K562 (cell line): ENCODE results near the gene ALOX12. TPM values are rescaled to one million over a fixed set of nuclear protein-coding genes. Genes with fewer than 3 reads are reported as not detected.

ENCODE experiments used
- ATF6 ChIP-seq: sonication (generic); formaldehyde crosslinking; IDR thresholded peaks from 2 replicates; pipeline ENCODE4 v1.4.0; 2020; ENCODE audit warnings: mild to moderate bottlenecking, missing genetic modification reagents
- BCLAF1 ChIP-seq, 2 experiments: fragments of 450-650 bp in 1 of 2; IDR thresholded peaks; 2 replicates each; pipeline ENCODE4 v1.6.1; 2011 to 2017; ENCODE audit warnings: low read depth in 2 of 2, antibody characterized with exemption in 1 of 2, borderline replicate concordance in 1 of 2, low read length in 1 of 2, mild to moderate bottlenecking in 1 of 2, mixed read lengths in 1 of 2; ENCODE audit not compliant: control insufficient read depth in 1 of 2
- CEBPZ ChIP-seq: fragments of 150-350 bp; IDR thresholded peaks from 2 replicates; pipeline ENCODE4 v1.6.1; 2014; ENCODE audit warnings: low read depth, mild to moderate bottlenecking, low read length, borderline replicate concordance
- ETV6 ChIP-seq, 3 experiments: fragments of 150-350 bp in 1 of 3; sonication (generic) in 1 of 3; formaldehyde crosslinking in 1 of 3; IDR thresholded peaks; 2 replicates each; pipeline versions ENCODE4 v1.6.1 to v1.8.0; 2014 to 2022; ENCODE audit warnings: borderline replicate concordance in 2 of 3, low read depth in 2 of 3, antibody characterized with exemption in 1 of 3, low read length in 1 of 3, mild to moderate bottlenecking in 1 of 3, missing genetic modification reagents in 1 of 3
- EZH2 ChIP-seq: IDR thresholded peaks from 2 replicates; pipeline ENCODE4 v1.6.1; 2012; ENCODE audit warnings: low read depth, mild to moderate bottlenecking, inconsistent platforms, low read length, borderline replicate concordance
- MEIS2 ChIP-seq: fragments of 450-650 bp; IDR thresholded peaks from 2 replicates; pipeline ENCODE4 v1.6.1; 2014; ENCODE audit warnings: mild to moderate bottlenecking; ENCODE audit not compliant: partially characterized antibody
- NCOR1 ChIP-seq: fragments of 450-650 bp; IDR thresholded peaks from 2 replicates; pipeline ENCODE4 v1.6.1; 2016; ENCODE audit warnings: mild to moderate bottlenecking, moderate library complexity
- NR2C1 ChIP-seq, 2 experiments: fragments of 450-650 bp; IDR thresholded peaks; 2 replicates each; pipeline ENCODE4 v1.6.1; 2017; ENCODE audit warnings: mild to moderate bottlenecking in 2 of 2, antibody characterized with exemption in 1 of 2, inconsistent platforms in 1 of 2, missing compliant biosample characterization in 1 of 2, missing genetic modification characterization in 1 of 2
- RBM14 ChIP-seq: fragments of 200-400 bp; formaldehyde crosslinking; IDR thresholded peaks from 2 replicates; pipeline ENCODE4 v1.6.1; 2018; ENCODE audit warnings: low read depth, mild to moderate bottlenecking, low read length, moderate library complexity, borderline replicate concordance; ENCODE audit not compliant: insufficient read depth
- SRSF7 ChIP-seq: fragments of 200-400 bp; formaldehyde crosslinking; optimal IDR thresholded peaks from 2 replicates; pipeline ENCODE3; 2017; ENCODE audit warnings: mild to moderate bottlenecking, low read depth, low read length
- ZBTB49 ChIP-seq: sonication (generic); formaldehyde crosslinking; IDR thresholded peaks from 2 replicates; pipeline ENCODE4 v1.8.0; 2022; ENCODE audit warnings: missing genetic modification reagents, mild to moderate bottlenecking, borderline replicate concordance
- ZKSCAN3 ChIP-seq: fragments of 250-450 bp; sonication (Bioruptor Pico); IDR thresholded peaks from 2 replicates; pipeline ENCODE4 v1.4.0; 2020
- polyA plus RNA-seq, 8 experiments: library from polyadenylated mRNA; depleted of rRNA in 4 of 8; stranded (reverse) in 5 of 8; unstranded in 3 of 8; fragments of >200 nt; fragmentation: Nextera tagmentation in 2 of 8; fragmentation: Illumina TruSeq in 1 of 8; extraction: Ambion mirVana in 2 of 8; extraction: Trizol in 1 of 8; gene quantifications; 2 replicates each; pipeline versions ENCODE4 v1.2.1 to v1.2.3, GENCODE V29; 2011 to 2014; ENCODE audit warnings: inconsistent platforms in 1 of 8, missing spikeins in 1 of 8
- total RNA-seq, 7 experiments: library from RNA; depleted of rRNA in 6 of 7; stranded (reverse); fragments of >200 nt in 6 of 7; fragmentation: Illumina TruSeq in 2 of 7; extraction: Trizol in 2 of 7; gene quantifications; 2 replicates each; pipeline versions ENCODE4 v1.2.1 to v1.2.3, GENCODE V29; 2011 to 2021; ENCODE audit warnings: low replicate concordance in 1 of 7

ALOX12 gene
- total and polyA plus RNA-seq, 9 of the 15 experiments (the other 6 are each of a cell fraction or from before 2014, with no cell fraction given): 0.09 to 1.1 (median 0.47) TPM; not detected in 1

- no peak for TF ChIP-seq ETV6 (IDR thresholded peaks at IDR 0.05; ENCODE audit: borderline replicate concordance in 1 of 2, low read depth in 2 of 2, low read length in 1 of 2)
- TF ChIP-seq ETV6 (CRISPR knock-in tag; IDR thresholded peaks at IDR 0.05; ENCODE audit: borderline replicate concordance): no peak
- TF ChIP-seq BCLAF1 (IDR thresholded peaks at IDR 0.05; ENCODE audit: borderline replicate concordance in 1 of 2, control insufficient read depth in 1 of 2, low read depth in 2 of 2, low read length in 1 of 2): no peak
- TF ChIP-seq ATF6: no peak
- TF ChIP-seq ZBTB49 (CRISPR knock-in tag): no peak
- peak; percentile 63 for TF ChIP-seq NCOR1
- no peak for TF ChIP-seq NR2C1 (IDR thresholded peaks at IDR 0.05)
- TF ChIP-seq NR2C1 (tag; IDR thresholded peaks at IDR 0.05): no peak
- peak; percentile 25 for TF ChIP-seq MEIS2
- TF ChIP-seq CEBPZ: no peak
- TF ChIP-seq ZKSCAN3 (CRISPR knock-in tag): no peak
- no peak for TF ChIP-seq EZH2
- no peak for TF ChIP-seq RBM14
- no peak for TF ChIP-seq SRSF7
These were observed 3.1 kb downstream of the ALOX12 start (continued) for GRCh38 chr17:6998855-6999508.
